A673 (cell line): Measurements from ENCODE around the gene CYP2A13.

Source experiments
- CTCF ChIP-seq: fragments of 300-800, 200-600 bp; sonication (generic); conservative IDR thresholded peaks from 2 replicates; pipeline ENCODE4 v1.5.1; 2017; ENCODE audit warnings: low read depth, mild to moderate bottlenecking, antibody characterized with exemption, low read length, moderate library complexity, mixed read lengths
- EZH2 ChIP-seq: fragments of 200-600 bp; sonication (generic); IDR thresholded peaks from 2 replicates; pipeline ENCODE4 v1.6.1; 2017; ENCODE audit warnings: borderline replicate concordance, low read depth, mild to moderate bottlenecking, mixed read lengths, antibody characterized with exemption, low read length; ENCODE audit not compliant: poor library complexity, severe bottlenecking

DNA sequence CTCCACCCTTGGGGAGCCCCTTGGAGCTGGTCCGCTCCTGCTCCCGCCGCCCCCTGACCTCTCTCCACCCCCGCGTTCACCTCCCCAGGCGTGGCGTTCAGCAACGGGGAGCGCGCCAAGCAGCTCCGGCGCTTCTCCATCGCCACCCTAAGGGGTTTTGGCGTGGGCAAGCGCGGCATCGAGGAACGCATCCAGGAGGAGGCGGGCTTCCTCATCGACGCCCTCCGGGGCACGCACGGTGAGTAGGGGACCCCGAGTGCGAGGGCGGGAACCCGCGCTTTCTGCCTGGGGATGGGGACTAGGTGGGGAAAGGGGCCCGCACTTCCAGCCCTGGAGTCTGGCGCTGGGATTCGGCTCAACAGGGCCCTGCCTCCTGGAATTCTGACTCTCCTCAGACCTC lies 1.7 kb downstream of the CYP2A13 start:
- TF ChIP-seq CTCF (no peak), EZH2 (no peak)
